ENCODE results near the gene NR2F1.

DNA sequence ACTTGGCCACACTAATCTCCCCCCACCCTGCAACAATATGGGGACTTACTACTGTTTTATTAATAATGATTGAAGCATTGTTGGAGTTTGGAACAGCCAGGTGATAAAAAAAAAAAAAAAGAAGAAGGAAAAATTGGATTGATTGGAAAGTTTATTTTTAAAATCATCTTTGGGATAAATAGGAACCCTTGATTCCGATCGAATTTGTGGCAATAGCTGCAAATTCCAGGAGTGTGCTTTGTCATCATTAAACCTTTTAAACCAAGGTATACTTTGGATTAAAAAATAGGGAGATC is 907 bp upstream of the NR2F1 start:
- TF ChIP-seq, protein P1, sequence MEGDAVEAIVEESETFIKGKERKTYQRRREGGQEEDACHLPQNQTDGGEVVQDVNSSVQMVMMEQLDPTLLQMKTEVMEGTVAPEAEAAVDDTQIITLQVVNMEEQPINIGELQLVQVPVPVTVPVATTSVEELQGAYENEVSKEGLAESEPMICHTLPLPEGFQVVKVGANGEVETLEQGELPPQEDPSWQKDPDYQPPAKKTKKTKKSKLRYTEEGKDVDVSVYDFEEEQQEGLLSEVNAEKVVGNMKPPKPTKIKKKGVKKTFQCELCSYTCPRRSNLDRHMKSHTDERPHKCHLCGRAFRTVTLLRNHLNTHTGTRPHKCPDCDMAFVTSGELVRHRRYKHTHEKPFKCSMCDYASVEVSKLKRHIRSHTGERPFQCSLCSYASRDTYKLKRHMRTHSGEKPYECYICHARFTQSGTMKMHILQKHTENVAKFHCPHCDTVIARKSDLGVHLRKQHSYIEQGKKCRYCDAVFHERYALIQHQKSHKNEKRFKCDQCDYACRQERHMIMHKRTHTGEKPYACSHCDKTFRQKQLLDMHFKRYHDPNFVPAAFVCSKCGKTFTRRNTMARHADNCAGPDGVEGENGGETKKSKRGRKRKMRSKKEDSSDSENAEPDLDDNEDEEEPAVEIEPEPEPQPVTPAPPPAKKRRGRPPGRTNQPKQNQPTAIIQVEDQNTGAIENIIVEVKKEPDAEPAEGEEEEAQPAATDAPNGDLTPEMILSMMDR (conservative IDR thresholded peaks at IDR 0.05; ENCODE audit: low read length): no peak
- no peak for TF ChIP-seq EZH2phosphoT487 (IDR thresholded peaks at IDR 0.05; ENCODE audit: borderline replicate concordance, low read depth, low read length)
